HG03354 (cell line): ENCODE measurements around the gene BEX2.
"Not testable (repeated sequence)": the region's sequence is repeated elsewhere in the genome, so short reads cannot be mapped to it uniquely, and the experiment has no call there.

Experiments used
- ATAC-seq: cut with Tn5 transposase; IDR thresholded peaks from one replicate; pipeline ENCODE4 v1.9.1; 2021; ENCODE audit warnings: mild to moderate bottlenecking; ENCODE audit not compliant: unreplicated experiment, poor library complexity, severe bottlenecking

BEX2 gene

GRCh38 chrX:103310555-103311398, at the start of gene BEX2:
TSS of gene BEX2 (minus strand) at chrX:103310990. CDS start at chrX:103309976, 1,014 bp downstream.
- peak; percentile 98 for ATAC-seq

- ATAC-seq, result no peak
Measured at GRCh38 chrX:103360092-103360491, 49.3 kb upstream of the BEX2 start.

GRCh38 chrX:103359605-103360004, 48.8 kb upstream of the BEX2 start:
- ATAC-seq, result not testable (repeated sequence)

GRCh38 chrX:103357871-103358270, 47.1 kb upstream of the BEX2 start:
- ATAC-seq, result no peak

GRCh38 chrX:103356858-103357257, 46.1 kb upstream of the BEX2 start:
- no peak for ATAC-seq

- ATAC-seq, result no peak
Measured at GRCh38 chrX:103356130-103356798, 45.5 kb upstream of the BEX2 start, which contains the start of gene TCEAL9. TSS of gene TCEAL9 (plus strand) at chrX:103356506. CDS start at chrX:103357685, 1,179 bp downstream.

GRCh38 chrX:103347682-103348397, 37.0 kb upstream of the BEX2 start:
- ATAC-seq, result no peak

GRCh38 chrX:103344606-103345005, 33.8 kb upstream of the BEX2 start:
- ATAC-seq, result no peak

GRCh38 chrX:103343105-103343504, 32.3 kb upstream of the BEX2 start:
- peak; percentile 78 for ATAC-seq

GRCh38 chrX:103338663-103339062, 27.9 kb upstream of the BEX2 start:
- ATAC-seq, result no peak

- no peak for ATAC-seq
Measured at GRCh38 chrX:103330681-103331288, 20.0 kb upstream of the BEX2 start.

GRCh38 chrX:103329991-103330390, 19.2 kb upstream of the BEX2 start, which contains the start of gene TCEAL7:
TSS of gene TCEAL7 (plus strand) at chrX:103330239. CDS start at chrX:103331404, 1,165 bp downstream.
- no peak for ATAC-seq

- ATAC-seq, result no peak
Measured at GRCh38 chrX:103311399-103311780, 600 bp upstream of the BEX2 start.

- peak; percentile 23 for ATAC-seq
Measured at GRCh38 chrX:103309860-103310554, 783 bp downstream of the BEX2 start.

GRCh38 chrX:103305666-103306065, 5.1 kb downstream of the BEX2 start:
- ATAC-seq, result not testable (repeated sequence)

- ATAC-seq, result no peak
Measured at GRCh38 chrX:103304705-103305104, 6.1 kb downstream of the BEX2 start.

GRCh38 chrX:103293118-103293517, 17.7 kb downstream of the BEX2 start:
- ATAC-seq, result no peak

- ATAC-seq, result no peak
Measured at GRCh38 chrX:103279624-103280023, 31.2 kb downstream of the BEX2 start.

GRCh38 chrX:103276581-103277002, 34.2 kb downstream of the BEX2 start, which contains the start of gene TCEAL5:
TSS of gene TCEAL5 (minus strand) at chrX:103276750. CDS start at chrX:103274563, 2,187 bp downstream.
- ATAC-seq, result no peak
